Hematopoietic multipotent progenitor cell (in vitro differentiated cells): Measurements from ENCODE around the gene KIF23. TPM values are rescaled to one million over a fixed set of nuclear protein-coding genes. Genes with fewer than 3 reads are reported as not detected.

Source experiments
- DNase-seq, 3 donors: peaks; one replicate each; pipeline ENCODE4 v3.0.0-alpha.2; 2011 to 2015; ENCODE audit warnings: low read depth in 2 of 3, low spot score in 2 of 3
- total RNA-seq: library from RNA; depleted of rRNA; stranded (reverse); fragments of >200 nt; gene quantifications from one replicate; pipeline ENCODE4 v1.2.3, GENCODE V29; 2012

KIF23 gene
- total RNA-seq, 1 donor = 2.2 TPM

DNA sequence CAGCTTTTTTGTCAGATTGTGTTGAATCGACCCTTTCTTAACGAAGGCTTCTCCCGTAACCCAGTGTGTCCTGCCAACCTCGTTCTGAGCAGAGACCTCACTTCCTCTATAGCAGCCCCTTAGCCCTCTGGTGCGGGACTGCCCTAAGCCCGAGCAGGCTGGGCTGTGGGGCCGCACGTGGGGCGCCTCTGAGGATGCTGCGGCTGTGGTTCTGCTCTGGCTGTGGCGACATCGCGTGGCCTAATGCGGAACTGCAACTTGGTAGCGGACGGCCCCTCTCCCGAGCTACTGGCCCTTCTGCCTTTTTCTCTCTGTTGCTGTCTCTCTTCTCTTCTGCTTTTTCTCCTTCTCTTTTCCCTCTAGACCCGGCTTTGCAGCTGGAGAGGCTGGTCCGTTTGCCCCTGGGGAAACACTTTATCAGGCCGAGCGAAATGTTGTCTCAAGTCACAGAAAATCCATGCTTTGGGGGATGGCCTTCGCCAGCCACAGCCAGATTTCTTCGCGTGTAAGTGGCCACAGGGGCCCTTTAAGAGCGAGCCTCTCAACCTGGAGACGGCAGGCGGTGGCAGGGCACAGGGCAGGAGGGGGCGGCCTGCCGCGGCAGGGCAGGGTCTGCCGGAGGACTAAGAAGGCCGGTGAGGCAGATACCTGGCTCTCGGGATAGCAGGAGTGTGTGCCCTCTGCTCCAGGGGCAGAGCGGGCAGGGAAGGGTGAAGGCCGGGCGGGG, 19.4 kb upstream of the KIF23 start:
- DNase-seq = peak; percentile 57 to 88 (median 82)

GRCh38 chr15:69395460-69395859, 18.7 kb upstream of the KIF23 start:
- no peak for DNase-seq

DNA sequence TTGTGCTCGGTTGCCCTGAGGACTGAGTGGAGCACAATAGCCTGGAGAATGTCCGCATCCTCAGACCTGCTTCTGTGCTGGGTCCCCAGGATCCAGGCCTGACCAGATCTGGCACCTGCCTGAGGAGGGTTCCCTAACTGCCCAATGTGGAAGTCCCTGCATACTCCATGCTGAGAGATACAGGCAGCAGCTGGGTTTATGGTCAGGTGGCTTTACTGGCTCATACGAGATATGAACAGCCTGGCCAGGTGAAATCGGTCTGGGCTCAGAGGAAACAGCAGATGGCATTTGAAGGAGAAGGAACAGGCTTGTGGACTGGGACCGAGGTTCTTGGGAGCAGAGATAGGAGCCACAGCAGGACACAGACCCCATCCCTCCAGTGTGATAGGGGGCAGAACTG, 18.2 kb upstream of the KIF23 start:
- DNase-seq = no peak

DNA sequence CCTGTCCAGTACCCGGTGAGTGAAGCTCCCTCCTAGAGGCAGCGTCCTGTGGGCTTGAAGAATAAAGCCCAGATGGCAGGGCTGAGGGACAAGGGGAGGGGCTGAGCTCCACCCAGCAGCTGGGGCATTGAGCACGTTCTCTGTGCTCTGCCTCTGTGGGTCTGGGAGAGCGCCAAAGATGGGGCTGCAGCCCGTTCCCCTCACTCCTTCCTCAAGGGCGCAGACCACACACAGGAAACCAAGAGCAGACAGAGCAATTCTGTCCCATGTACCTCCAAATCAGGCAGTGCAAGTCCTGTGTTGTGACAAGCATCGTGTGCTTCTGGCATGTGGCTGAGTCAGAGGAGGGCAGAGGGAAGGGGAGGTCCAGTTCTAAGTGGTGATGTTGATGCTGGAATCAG, 15.7 kb upstream of the KIF23 start:
- peak in 2 of 3 donors; percentile 69 to 89 for DNase-seq

DNA sequence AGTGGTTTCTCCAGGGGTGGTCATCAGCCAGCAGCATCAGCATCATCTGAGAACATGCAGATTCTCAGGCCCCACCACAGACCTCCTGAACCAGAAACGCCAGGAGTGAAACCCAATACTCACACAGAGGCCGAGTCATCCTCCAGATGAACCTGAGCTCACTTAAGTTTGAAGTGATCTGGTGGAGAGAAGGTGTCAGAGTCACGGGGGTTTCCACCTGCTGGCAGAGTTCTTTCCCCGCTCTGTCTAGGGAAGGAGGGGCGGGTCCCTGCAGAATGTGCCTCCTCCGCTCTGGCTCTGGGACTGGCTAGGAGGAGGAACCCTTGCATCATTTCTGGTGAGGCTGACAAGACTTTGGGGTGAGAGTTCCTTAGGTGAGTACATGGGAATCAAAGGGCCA, 13.3 kb upstream of the KIF23 start:
- no peak for DNase-seq

- DNase-seq = no peak
These were observed 11.3 kb upstream of the KIF23 start for GRCh38 chr15:69402816-69403215.

DNA sequence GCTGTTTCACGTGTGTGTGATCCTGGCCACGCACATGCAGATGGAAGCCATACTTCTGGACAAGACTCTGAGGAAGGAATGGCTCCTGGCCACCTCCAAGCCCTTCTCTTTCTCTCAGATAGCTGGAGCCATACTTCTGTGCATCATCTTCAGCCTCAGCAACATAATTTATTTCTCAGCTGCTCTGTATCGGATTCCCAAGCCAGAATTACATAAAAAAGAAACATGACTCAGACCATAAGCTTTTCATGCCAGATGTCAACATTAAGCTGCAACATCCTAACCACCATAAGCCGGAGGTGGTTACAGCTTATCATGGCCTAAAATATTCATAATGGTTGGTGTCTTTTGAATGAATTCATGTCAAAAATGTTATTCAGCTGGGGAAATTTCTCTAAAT, 10.6 kb upstream of the KIF23 start:
- no peak for DNase-seq

DNA sequence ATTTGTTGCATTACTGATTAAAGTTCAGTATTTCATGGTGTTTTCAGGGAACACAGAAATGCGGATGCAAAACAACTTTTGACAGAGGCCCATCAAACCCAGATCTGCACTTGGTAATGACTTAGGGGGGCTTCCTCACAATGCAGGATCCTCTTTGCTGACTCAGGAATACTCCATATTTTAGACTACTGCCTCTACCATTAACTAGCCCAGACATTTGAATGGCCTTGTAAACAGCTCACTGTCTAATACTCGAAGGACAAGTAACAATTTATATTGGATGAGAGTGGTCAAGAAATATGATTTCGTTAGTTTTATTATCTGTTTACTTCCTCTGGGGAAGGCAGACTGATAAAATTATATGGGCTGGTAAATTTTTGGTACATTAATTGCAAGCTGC, 9.0 kb upstream of the KIF23 start:
- no peak for DNase-seq

- DNase-seq = no peak
These were observed 6.3 kb upstream of the KIF23 start for GRCh38 chr15:69407719-69408400.

GRCh38 chr15:69408841-69409240, 5.3 kb upstream of the KIF23 start:
- DNase-seq = no peak

- DNase-seq = peak in 2 of 3 donors; percentile 67 to 69
These were observed 3.8 kb upstream of the KIF23 start for GRCh38 chr15:69410248-69410874.

DNA sequence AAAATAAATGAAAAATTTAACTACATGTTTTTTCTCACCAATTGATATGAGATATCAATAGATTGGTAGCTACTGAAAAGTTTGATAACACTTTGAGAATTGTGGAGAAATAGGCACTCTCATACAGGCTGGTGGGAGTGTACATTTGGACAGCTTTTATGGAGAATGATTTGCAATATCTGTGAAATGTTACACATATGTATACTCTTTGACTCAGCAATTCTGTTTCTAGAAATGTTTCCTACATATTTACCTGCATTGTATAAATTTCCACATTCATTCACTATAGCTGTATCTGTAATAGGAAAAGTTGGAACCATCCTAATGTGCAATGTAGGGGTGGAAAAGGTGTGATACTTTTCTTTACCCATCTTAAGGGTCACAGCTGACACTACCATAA, 1.9 kb upstream of the KIF23 start:
- no peak for DNase-seq

DNA sequence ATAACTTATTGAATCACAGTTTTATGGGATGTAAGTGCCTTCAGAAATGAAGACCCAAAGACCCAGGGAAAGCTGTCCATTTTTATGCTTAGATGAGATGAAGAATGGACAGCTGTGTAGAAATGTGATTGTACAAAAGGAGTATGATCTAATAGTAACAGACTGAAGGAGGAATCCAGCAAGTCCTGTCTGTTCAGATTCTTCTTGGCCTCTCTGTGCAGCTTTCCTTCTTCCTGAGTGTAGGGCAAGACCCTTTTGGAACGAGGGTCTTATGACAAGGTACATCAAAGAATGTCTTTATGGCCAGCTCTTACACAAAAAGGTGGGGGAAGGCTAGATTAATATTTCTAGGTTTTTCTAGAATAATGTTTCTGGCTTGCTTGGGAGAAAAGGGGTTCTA, 1.4 kb upstream of the KIF23 start:
- no peak for DNase-seq

- peak in 1 of 3 donors; percentile 28 for DNase-seq
These were observed 585 bp downstream of the KIF23 start for GRCh38 chr15:69414701-69415167.

DNA sequence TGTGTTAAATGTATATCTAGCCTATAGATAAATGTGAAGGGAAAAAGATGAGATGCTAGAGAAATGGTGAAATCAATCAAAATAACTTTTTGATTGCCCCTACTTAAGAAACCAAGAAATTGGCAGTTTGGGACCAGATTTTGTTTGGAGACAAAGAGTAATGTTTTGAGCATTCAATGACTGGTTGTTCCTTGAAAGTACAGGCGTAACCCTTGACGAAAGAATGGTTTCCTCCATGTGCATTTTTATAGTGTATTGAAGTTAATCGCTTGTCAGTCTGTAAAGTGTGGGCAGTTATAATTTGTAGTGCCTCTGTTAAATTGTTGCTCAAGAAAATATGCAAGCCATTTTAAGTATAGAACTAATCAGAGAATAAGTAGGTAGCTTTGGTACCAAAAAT, 1.2 kb downstream of the KIF23 start:
- no peak for DNase-seq

- no peak for DNase-seq
These were observed 3.4 kb downstream of the KIF23 start for GRCh38 chr15:69417581-69417980.

DNA sequence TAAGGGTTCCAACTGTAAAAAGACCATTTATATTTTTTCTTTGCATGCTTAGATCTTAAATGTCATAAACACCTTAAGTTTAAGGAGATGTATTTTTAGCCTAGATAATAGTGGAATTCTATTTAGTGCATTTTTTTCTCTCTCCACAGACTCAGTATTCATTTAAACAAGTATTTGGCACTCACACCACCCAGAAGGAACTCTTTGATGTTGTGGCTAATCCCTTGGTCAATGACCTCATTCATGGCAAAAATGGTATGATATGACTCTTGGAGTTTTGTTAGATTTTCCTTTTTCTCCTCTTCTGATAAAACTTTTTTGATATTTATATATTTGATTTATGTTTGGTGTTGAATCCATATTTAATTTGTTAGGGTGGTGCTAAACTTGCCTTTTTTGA, 7.3 kb downstream of the KIF23 start:
- DNase-seq = no peak

DNA sequence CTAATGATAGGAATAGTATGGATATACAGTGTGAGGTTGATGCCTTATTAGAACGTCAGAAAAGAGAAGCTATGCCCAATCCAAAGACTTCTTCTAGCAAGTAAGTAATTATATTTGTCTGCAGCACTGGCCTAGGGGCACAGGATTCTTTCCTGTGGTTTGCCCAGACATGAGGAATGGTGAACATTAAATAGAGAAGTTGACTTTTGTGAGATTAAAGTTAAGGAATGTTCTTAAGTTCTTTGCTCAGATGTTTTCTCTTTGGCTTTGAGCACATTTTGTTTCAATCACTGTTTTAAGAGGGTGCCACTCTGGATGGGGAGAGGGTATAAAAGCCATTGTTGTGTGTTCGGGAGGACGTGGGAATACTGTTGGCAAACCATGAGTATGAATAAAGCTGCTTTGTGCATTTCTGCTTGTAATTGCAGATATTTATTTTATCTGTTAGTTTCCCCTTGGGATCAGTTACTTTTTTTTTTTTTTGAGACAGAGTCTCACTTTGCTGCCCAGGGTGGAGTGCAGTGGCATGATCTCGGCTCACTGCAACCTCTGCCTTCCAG, 8.3 kb downstream of the KIF23 start:
- no peak for DNase-seq

DNA sequence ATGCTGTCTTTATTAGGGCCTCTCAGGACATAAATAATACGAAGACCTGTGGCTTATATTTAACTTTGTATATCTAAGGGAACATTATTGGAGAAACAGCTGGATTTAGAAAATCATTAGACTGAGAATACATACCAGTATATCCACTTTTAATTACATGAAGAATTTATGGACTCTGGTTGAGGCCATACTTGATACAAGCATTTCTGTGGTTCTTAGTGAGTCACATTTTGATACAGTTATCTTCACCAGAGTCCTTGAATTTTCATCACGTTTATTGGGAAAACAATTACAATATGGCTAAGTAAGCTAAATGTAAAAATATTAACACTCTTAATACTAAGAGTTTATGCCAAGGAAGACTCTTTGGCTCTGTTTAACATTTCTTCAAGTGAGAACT, 9.9 kb downstream of the KIF23 start:
- DNase-seq = no peak

DNA sequence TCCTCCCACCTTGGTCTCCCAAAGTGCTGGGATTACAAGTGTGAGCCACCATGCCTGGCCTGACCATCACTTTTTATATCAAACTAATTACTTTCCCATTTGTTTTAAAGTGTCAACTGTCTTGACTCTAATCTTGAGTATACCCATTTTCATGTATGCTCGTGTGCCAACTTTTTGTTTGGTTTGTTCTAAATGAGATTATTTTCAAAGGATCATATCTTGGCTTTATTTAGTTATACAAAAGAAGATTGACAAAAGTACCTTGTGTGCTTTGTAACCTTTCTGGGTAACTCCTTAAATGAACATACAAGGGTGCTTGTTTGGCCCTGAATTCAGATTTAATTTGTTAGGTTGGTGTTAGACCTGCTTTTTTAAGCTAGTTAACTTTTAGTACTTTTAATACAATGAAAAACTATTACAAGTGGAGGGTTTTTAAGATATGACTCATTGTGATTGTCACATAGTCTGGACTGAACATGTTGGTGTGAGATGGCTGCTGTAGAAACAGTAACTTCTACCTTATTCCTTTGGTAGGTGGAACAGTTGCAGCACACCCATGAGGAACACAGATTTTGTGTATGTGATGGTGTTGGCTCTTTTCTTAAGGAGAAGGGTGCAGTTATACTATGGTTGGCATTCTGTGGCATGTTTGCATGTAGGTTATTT, 10.7 kb downstream of the KIF23 start:
- DNase-seq = no peak

- DNase-seq = no peak
These were observed 19.7 kb downstream of the KIF23 start for GRCh38 chr15:69433831-69434230.
